SK-N-MC (cell line): ENCODE results near the gene SLC15A1.

ENCODE experiments used
- DNase-seq: peaks from one replicate; pipeline ENCODE4 v3.0.0-alpha.2; 2011; ENCODE audit warnings: low read depth, low spot score
- H3K27ac ChIP-seq: fragments of 200-600 bp; sonication (generic); 2 replicates; pipeline ENCODE4 v1.5.1; 2016; ENCODE audit warnings: mixed run types
- H3K36me3 ChIP-seq: fragments of 200-600 bp; sonication (generic); 2 replicates; pipeline ENCODE4 v1.6.1; 2017; ENCODE audit warnings: antibody characterized with exemption, low read length, mixed read lengths; ENCODE audit not compliant: insufficient read depth
- H3K4me3 ChIP-seq: fragments of 200-600 bp; sonication (generic); 2 replicates; pipeline ENCODE4 v1.5.1; 2016
- H3K9ac ChIP-seq: fragments of 200-600 bp; sonication (generic); 2 replicates; pipeline ENCODE4 v1.8.0; 2017; ENCODE audit warnings: mixed run types, mixed read lengths; ENCODE audit not compliant: insufficient read length
- H3K9me3 ChIP-seq: fragments of 200-600 bp; sonication (generic); 2 replicates; pipeline ENCODE4 v1.6.1; 2017; ENCODE audit warnings: low read depth, mild to moderate bottlenecking, antibody characterized with exemption, low read length, moderate library complexity, mixed read lengths
- EZH2 ChIP-seq: fragments of 200-600 bp; sonication (generic); IDR thresholded peaks from one replicate; pipeline ENCODE4 v1.6.1; 2017; ENCODE audit warnings: antibody characterized with exemption
- FOXP2 ChIP-seq: optimal IDR thresholded peaks from 2 replicates; pipeline ENCODE3; 2011; ENCODE audit warnings: mild to moderate bottlenecking, moderate library complexity; ENCODE audit not compliant: insufficient read depth; ENCODE audit errors: extremely low read length, control extremely low read depth
- POLR2AphosphoS5 ChIP-seq: IDR thresholded peaks from 2 replicates; pipeline ENCODE4 v1.6.1; 2012; ENCODE audit warnings: mild to moderate bottlenecking, low read depth, low read length, borderline replicate concordance

Gene SLC15A1

GRCh38 chr13:98774776-98775175 lies 22.3 kb upstream of the SLC15A1 start:
- Histone ChIP-seq H3K36me3 (no peaks in the 10 kb centered on the region), H3K4me3 (no peak overlapping the region), H3K9me3 (no peaks in the 10 kb centered on the region), H3K9ac (no peak overlapping the region), H3K27ac (no peak overlapping the region)
- DNase-seq, result no peak
- TF ChIP-seq FOXP2 (no peak), EZH2 (no peak), POLR2AphosphoS5 (no peak)

DNA sequence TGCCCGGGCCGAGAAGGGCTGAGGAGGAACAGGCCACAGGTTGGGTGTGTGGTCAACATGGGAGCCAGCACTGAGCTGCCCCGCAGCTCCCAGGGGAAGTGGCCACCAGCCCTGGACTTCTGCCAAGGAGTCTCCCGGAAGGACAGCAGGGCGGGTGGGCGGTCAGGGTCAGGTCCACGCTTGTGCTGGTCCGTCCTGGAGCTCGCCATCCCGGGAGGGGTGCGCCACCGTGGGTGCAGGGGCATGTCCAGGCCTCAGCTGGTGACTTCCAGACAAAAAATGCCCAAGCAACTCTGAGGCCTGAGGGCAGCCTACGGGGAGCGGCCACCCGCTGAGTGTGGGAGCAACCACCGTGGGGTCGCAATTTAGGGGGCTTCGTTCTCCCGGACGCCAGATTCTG lies 21.4 kb upstream of the SLC15A1 start:
- Histone ChIP-seq H3K9ac (no peak overlapping the region), H3K27ac (no peak overlapping the region), H3K36me3 (no peaks in the 10 kb centered on the region), H3K9me3 (no peaks in the 10 kb centered on the region), H3K4me3 (no peak overlapping the region)
- DNase-seq, result no peak
- no peak for TF ChIP-seq POLR2AphosphoS5
- TF ChIP-seq EZH2, result no peak
- no peak for TF ChIP-seq FOXP2

GRCh38 chr13:98772794-98773452 lies 20.5 kb upstream of the SLC15A1 start:
- Histone ChIP-seq H3K9ac (no peak overlapping the region), H3K9me3 (no peaks in the 10 kb centered on the region), H3K36me3 (no peaks in the 10 kb centered on the region), H3K4me3 (no peak overlapping the region), H3K27ac (no peak overlapping the region)
- no peak for DNase-seq
- TF ChIP-seq EZH2, result no peak
- no peak for TF ChIP-seq POLR2AphosphoS5
- no peak for TF ChIP-seq FOXP2

DNA sequence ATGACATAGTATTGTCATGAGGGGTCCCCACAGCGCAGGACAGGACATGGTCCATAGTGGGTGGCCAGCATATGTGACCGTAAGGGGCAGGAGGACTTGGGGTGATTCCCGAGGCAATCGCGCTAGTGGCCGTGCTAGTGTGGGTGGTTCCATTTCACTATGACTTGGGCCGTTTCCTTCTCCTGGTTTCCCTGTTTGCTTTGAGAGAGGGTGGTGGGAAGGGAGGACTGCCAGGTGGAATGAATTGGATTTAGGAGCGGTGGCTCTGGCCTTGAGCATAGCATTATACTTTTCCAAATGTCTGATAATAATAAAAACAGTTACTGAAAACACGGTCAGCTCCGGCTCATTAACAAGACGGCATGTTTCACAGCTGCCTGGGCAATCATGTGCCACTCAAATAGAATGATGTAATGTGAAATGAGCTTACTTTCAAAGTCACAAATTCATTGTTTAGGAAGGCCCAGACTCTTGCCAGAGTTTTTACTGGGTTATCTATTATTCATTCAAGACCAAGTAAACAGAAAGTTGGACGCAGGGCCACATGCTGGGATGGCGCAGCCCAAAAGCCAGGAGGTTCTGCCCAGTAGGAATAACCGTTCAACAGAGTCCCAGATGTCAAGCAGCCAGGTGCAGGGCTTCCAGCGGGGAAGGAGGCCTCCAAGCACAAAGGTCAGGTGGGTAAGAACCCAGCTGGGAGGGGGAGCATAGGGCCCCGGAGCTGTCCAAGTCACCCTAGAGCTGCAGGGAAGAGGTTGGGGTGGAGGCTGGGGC lies 19.6 kb upstream of the SLC15A1 start:
- DNase-seq, result no peak

DNA sequence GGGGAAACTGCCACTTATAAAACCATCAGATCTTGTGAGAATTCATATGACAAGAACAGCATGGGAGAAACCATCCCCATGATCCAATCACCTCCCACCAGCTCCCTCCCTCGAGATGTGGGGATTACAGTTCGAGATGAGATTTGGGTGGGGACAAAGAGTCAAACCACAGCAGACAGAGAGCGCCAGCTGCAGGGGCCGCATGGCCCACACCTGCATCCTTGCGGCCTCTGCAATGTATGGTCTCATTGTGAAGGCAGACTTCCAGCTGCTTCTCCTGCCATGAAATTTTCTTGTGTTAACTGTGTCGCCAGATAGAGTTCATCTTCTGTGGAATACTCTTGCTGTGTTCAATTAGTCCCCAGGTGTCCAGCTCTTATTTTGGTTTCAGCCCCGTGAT lies 17.3 kb upstream of the SLC15A1 start:
- TF ChIP-seq EZH2, result no peak
- TF ChIP-seq POLR2AphosphoS5, result no peak
- no peak for TF ChIP-seq FOXP2
- H3K9me3 ChIP-seq, result no peaks in the 10 kb centered on the region
- no peak overlapping the region for H3K4me3 ChIP-seq
- H3K9ac ChIP-seq, result no peak overlapping the region
- DNase-seq, result no peak
- no peak overlapping the region for H3K27ac ChIP-seq
- no peaks in the 10 kb centered on the region for H3K36me3 ChIP-seq

More for the DNA sequence above, 19.6 kb upstream of the SLC15A1 start:
- H3K36me3 ChIP-seq, result no peaks in the 10 kb centered on the region
- H3K27ac ChIP-seq, result no peak overlapping the region
- H3K9me3 ChIP-seq, result no peaks in the 10 kb centered on the region
- no peak overlapping the region for H3K9ac ChIP-seq
- TF ChIP-seq POLR2AphosphoS5, result no peak
- TF ChIP-seq FOXP2, result no peak
- TF ChIP-seq EZH2, result no peak
- no peak overlapping the region for H3K4me3 ChIP-seq

GRCh38 chr13:98768522-98768921 lies 16.1 kb upstream of the SLC15A1 start:
- no peak overlapping the region for H3K9ac ChIP-seq
- H3K27ac ChIP-seq, result no peak overlapping the region
- no peaks in the 10 kb centered on the region for H3K9me3 ChIP-seq
- TF ChIP-seq FOXP2, result no peak
- H3K4me3 ChIP-seq, result no peak overlapping the region
- no peaks in the 10 kb centered on the region for H3K36me3 ChIP-seq
- no peak for DNase-seq

- Histone ChIP-seq H3K4me3 (no peak overlapping the region), H3K27ac (no peak overlapping the region), H3K9ac (no peak overlapping the region), H3K9me3 (no peaks in the 10 kb centered on the region), H3K36me3 (no peaks in the 10 kb centered on the region)
- TF ChIP-seq POLR2AphosphoS5 (no peak), FOXP2 (no peak), EZH2 (no peak)
- no peak for DNase-seq
These were observed 14.2 kb upstream of the SLC15A1 start for GRCh38 chr13:98766697-98767096.

DNA sequence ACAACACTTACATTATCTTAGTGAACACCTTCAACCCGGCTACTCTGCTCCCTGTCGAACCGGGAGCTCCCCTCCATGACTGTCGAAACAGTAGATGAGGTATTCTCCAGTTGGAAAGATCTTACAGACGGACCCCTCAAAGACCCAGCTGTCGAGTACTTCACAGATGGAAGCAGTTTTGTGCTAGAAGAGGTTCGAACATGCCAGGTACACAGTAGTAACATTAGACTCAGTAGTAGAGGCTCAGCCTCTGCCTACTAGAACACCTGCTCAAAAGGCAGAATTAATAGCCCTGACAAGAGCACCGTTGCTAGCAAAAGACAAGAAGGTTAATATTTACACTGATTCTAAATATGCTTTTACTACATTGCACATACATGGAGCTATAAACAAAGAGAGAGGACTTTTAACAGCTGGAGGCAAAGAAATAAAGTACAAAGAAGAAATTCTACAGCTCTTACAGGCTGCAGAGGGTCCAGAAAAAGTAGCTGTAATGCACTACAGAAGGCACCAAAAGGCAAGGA lies 13.6 kb upstream of the SLC15A1 start:
- H3K9me3 ChIP-seq, result no peaks in the 10 kb centered on the region
- H3K9ac ChIP-seq, result no peak overlapping the region
- no peaks in the 10 kb centered on the region for H3K36me3 ChIP-seq
- no peak overlapping the region for H3K4me3 ChIP-seq
- TF ChIP-seq FOXP2 (no peak), EZH2 (no peak), POLR2AphosphoS5 (no peak)
- no peak overlapping the region for H3K27ac ChIP-seq
- no peak for DNase-seq

DNA sequence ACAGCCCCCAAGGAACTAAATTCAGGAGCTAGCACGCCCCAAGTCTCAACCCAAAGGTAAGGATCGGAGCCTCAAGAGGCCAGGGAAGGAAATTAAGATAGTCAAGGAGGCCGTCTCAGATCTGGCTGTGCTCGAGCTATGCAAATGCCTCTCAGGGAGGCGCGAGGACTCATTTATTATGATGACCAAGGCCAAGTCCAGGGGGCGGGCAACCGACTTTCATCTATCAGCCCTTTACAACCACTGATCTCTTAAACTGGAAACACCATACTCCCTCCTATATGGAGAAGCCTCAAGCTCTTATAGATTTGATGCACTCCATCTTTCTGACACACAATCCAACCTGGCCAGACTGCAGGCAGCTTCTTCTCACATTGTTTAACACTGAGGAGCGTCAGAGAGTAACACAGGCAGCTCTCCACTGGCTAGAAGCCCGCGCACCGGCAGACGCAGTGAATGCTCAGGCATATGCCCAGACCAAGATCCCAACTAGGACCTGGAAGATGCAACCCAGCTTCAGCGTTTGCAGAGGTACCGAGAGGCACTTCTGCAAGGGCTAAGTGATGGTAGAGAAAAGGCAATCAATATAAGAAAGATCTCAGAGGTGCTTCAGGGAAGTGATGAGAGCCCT lies 9.6 kb upstream of the SLC15A1 start:
- no peaks in the 10 kb centered on the region for H3K36me3 ChIP-seq
- no peaks in the 10 kb centered on the region for H3K9me3 ChIP-seq
- no peak for DNase-seq
- no peak overlapping the region for H3K9ac ChIP-seq
- no peak overlapping the region for H3K27ac ChIP-seq
- TF ChIP-seq POLR2AphosphoS5 (no peak), FOXP2 (no peak), EZH2 (no peak)
- H3K4me3 ChIP-seq, result no peak overlapping the region
